WTC11 (cell line): ENCODE measurements around the gene AKAIN1. TPM values are rescaled to one million over a fixed set of nuclear protein-coding genes. Genes with fewer than 3 reads are reported as not detected.

Experiments used
- AR ChIP-seq: fragments of 250-450 bp; sonication (Bioruptor Pico); IDR thresholded peaks from 2 replicates; pipeline ENCODE4 v1.9.0; 2021; ENCODE audit warnings: mild to moderate bottlenecking
- ATF6 ChIP-seq: sonication (generic); formaldehyde crosslinking; IDR thresholded peaks from 2 replicates; pipeline ENCODE4 v1.8.1; 2023; ENCODE audit warnings: mild to moderate bottlenecking, missing genetic modification reagents
- CTCF ChIP-seq: fragments of 200-600 bp; IDR thresholded peaks from 2 replicates; pipeline ENCODE4 v1.8.0; 2022; ENCODE audit warnings: antibody characterized with exemption
- E2F1 ChIP-seq: sonication (generic); formaldehyde crosslinking; IDR thresholded peaks from 2 replicates; pipeline ENCODE4 v1.8.0; 2022; ENCODE audit warnings: mild to moderate bottlenecking, missing genetic modification reagents
- E2F5 ChIP-seq: sonication (generic); formaldehyde crosslinking; IDR thresholded peaks from 2 replicates; pipeline ENCODE4 v1.8.1; 2022; ENCODE audit warnings: mild to moderate bottlenecking, moderate library complexity, missing genetic modification reagents
- ELF4 ChIP-seq: sonication (generic); formaldehyde crosslinking; IDR thresholded peaks from 2 replicates; pipeline ENCODE4 v1.8.1; 2022; ENCODE audit warnings: low read depth, mild to moderate bottlenecking, moderate library complexity, missing genetic modification reagents
- FOXP4 ChIP-seq: sonication (generic); formaldehyde crosslinking; IDR thresholded peaks from 2 replicates; pipeline ENCODE4 v1.8.0; 2022; ENCODE audit warnings: mild to moderate bottlenecking, missing genetic modification reagents
- GABPB1 ChIP-seq: sonication (generic); formaldehyde crosslinking; IDR thresholded peaks from 2 replicates; pipeline ENCODE4 v1.8.1; 2023; ENCODE audit warnings: mild to moderate bottlenecking, missing genetic modification reagents
- GTF2I ChIP-seq: fragments of 250-450 bp; sonication (Bioruptor Pico); conservative IDR thresholded peaks from 2 replicates; pipeline ENCODE4 v1.4.0; 2021; ENCODE audit warnings: mild to moderate bottlenecking
- IRF2 ChIP-seq: sonication (generic); formaldehyde crosslinking; IDR thresholded peaks from 2 replicates; pipeline ENCODE4 v1.8.0; 2022; ENCODE audit warnings: low read depth, missing genetic modification reagents, borderline replicate concordance
- KAT7 ChIP-seq: sonication (generic); formaldehyde crosslinking; IDR thresholded peaks from 2 replicates; pipeline ENCODE4 v1.8.1; 2023; ENCODE audit warnings: missing genetic modification reagents, mild to moderate bottlenecking, borderline replicate concordance
- NFE2L1 ChIP-seq: sonication (generic); formaldehyde crosslinking; IDR thresholded peaks from 2 replicates; pipeline ENCODE4 v1.8.1; 2023; ENCODE audit warnings: missing genetic modification reagents
- PREB ChIP-seq: sonication (generic); formaldehyde crosslinking; IDR thresholded peaks from 2 replicates; pipeline ENCODE4 v1.8.1; 2022; ENCODE audit warnings: mild to moderate bottlenecking, missing genetic modification reagents, moderate library complexity, borderline replicate concordance
- PRRX2 ChIP-seq: fragments of 250-450 bp; sonication (Bioruptor Pico); IDR thresholded peaks from 2 replicates; pipeline ENCODE4 v1.8.0; 2021; ENCODE audit warnings: mild to moderate bottlenecking
- RORB ChIP-seq: fragments of 250-450 bp; sonication (Bioruptor Pico); IDR thresholded peaks from 2 replicates; pipeline ENCODE4 v1.9.0; 2021; ENCODE audit warnings: mild to moderate bottlenecking
- SMAD4 ChIP-seq: sonication (generic); formaldehyde crosslinking; IDR thresholded peaks from 2 replicates; pipeline ENCODE4 v1.8.0; 2022; ENCODE audit warnings: mild to moderate bottlenecking, missing genetic modification reagents
- TCF7 ChIP-seq: sonication (generic); formaldehyde crosslinking; IDR thresholded peaks from 2 replicates; pipeline ENCODE4 v1.8.0; 2022; ENCODE audit warnings: mild to moderate bottlenecking, low read depth, missing genetic modification reagents, moderate library complexity
- ZBTB21 ChIP-seq: sonication (generic); formaldehyde crosslinking; IDR thresholded peaks from 2 replicates; pipeline ENCODE4 v1.8.1; 2023; ENCODE audit warnings: mild to moderate bottlenecking, missing genetic modification reagents, borderline replicate concordance
- ZBTB43 ChIP-seq: sonication (generic); formaldehyde crosslinking; IDR thresholded peaks from 2 replicates; pipeline ENCODE4 v1.8.1; 2023; ENCODE audit warnings: mild to moderate bottlenecking, missing genetic modification reagents
- ZNF263 ChIP-seq: sonication (generic); formaldehyde crosslinking; IDR thresholded peaks from 2 replicates; pipeline ENCODE4 v1.8.1; 2022; ENCODE audit warnings: low read depth, mild to moderate bottlenecking, moderate library complexity, missing genetic modification reagents
- ZNF512 ChIP-seq: sonication (generic); formaldehyde crosslinking; IDR thresholded peaks from 2 replicates; pipeline ENCODE4 v1.8.1; 2022; ENCODE audit warnings: missing genetic modification reagents, borderline replicate concordance
- ZSCAN18 ChIP-seq: fragments of 250-450 bp; sonication (Bioruptor Pico); IDR thresholded peaks from 2 replicates; pipeline ENCODE4 v2.1.2; 2022; ENCODE audit warnings: mild to moderate bottlenecking, moderate library complexity
- total RNA-seq: library from RNA; stranded (reverse); gene quantifications from 3 replicates; pipeline ENCODE4 v1.2.3, GENCODE V29; 2021

The AKAIN1 gene
- total RNA-seq, 1 experiment from 2014 or later, result not detected

GRCh38 chr18:5237723-5238370 is 40.8 kb upstream of the AKAIN1 start (continued):
- no peak for TF ChIP-seq ELF4 (CRISPR knock-in tag)
- TF ChIP-seq ZBTB21 (CRISPR knock-in tag), result peak; percentile 76; the same call in 1 of the 2 replicates
- 0 out of 2 replicates have a peak, but pooled peaks have one; percentile 70 for TF ChIP-seq PREB (CRISPR knock-in tag)
- TF ChIP-seq E2F1 (CRISPR knock-in tag), result no peak
- no peak for TF ChIP-seq IRF2 (CRISPR knock-in tag)
- no peak for TF ChIP-seq ZNF512 (CRISPR knock-in tag)
- no peak for TF ChIP-seq ZNF263
- TF ChIP-seq RORB (CRISPR knock-in tag), result no peak
- TF ChIP-seq AR (CRISPR knock-in tag), result no peak
- TF ChIP-seq SMAD4 (CRISPR knock-in tag), result no peak
- TF ChIP-seq GTF2I (CRISPR knock-in tag), result no peak
- TF ChIP-seq FOXP4 (CRISPR knock-in tag), result peak; percentile 86; the same call in 1 of the 2 replicates
- TF ChIP-seq E2F5 (CRISPR knock-in tag), result peak; percentile 65; the same call in 1 of the 2 replicates
- peak; percentile 31; the same call in 1 of the 2 replicates for TF ChIP-seq NFE2L1 (CRISPR knock-in tag)
- TF ChIP-seq KAT7 (CRISPR knock-in tag), result 0 out of 2 replicates have a peak, but pooled peaks have one; percentile 59
- TF ChIP-seq PRRX2 (CRISPR knock-in tag), result no peak
- no peak for TF ChIP-seq ATF6
- TF ChIP-seq GABPB1 (CRISPR knock-in tag), result peak; percentile 93
- TF ChIP-seq TCF7 (CRISPR knock-in tag), result no peak
- TF ChIP-seq ZSCAN18 (CRISPR knock-in tag), result no peak
- TF ChIP-seq CTCF, result no peak
- no peak for TF ChIP-seq ZBTB43 (CRISPR knock-in tag)
